NCI-H128 (cell line): ENCODE measurements around the gene GLYAT.
A peak's percentile ranks its signal among the peaks of the same experiment; 100 is the strongest.
"Not testable (repeated sequence)": the region's sequence is repeated elsewhere in the genome, so short reads cannot be mapped to it uniquely, and the experiment has no call there.

Experiments
- DNase-seq: peaks from one replicate; lab custom pipeline; 2025; ENCODE audit not compliant: unreplicated experiment; lab: John Stamatoyannopoulos, UW

The GLYAT gene

DNA sequence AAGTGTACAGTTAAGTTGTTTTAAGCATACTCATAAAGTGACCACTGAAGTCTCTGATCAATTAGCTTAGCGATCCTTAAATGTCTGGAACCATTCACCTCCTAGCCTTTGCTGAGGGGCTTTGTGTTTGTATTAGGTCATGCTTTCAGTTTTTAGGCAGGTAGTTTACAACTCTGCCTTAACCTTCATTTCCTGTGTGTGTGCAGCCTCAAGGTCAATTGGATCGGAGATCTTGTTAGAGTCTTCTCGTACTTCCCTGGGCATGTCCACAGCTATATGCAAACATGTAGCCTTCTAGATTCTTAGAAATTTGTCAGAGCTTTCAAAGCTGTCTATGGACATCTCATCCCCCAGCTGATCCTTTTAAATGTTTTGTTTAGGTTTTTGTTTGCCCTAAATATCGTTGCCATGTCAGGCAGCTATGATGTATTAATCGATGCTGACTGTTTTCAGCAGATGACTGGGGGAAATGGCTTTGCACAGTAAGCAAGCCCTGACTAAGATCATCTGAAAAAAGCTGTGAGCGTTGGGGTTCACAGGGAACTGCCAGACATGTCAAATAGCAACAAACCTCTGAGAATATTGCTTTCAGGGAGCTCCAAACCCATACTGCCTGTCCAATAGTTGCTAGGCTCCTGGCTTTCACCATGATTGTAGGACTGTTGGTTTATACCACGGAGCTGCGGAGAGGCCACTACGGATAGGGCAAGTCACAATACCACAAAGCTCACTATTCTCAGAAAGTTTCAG lies 45.6 kb downstream of the GLYAT start:
- no peak for DNase-seq

DNA sequence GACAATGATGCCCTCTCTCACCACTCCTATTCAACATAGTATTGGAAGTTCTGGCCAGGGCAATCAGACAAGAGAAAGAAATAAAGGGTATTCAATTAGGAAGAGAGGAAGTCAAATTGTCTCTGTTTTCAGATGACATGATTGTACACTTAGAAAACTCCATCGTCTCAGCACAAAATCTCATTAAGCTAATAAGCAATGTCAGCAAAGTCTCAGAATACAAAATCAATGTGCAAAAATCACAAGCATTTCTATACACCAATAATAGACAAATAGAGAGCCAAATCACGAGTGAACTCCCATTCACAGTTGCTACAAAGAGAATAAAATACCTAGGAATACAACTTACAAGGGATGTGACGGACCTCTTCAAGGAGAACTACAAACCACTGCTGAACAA lies 49.1 kb downstream of the GLYAT start:
- not testable (repeated sequence) for DNase-seq

GRCh38 chr11:58677536-58677935 lies 54.2 kb downstream of the GLYAT start:
- DNase-seq: not testable (repeated sequence)

DNA sequence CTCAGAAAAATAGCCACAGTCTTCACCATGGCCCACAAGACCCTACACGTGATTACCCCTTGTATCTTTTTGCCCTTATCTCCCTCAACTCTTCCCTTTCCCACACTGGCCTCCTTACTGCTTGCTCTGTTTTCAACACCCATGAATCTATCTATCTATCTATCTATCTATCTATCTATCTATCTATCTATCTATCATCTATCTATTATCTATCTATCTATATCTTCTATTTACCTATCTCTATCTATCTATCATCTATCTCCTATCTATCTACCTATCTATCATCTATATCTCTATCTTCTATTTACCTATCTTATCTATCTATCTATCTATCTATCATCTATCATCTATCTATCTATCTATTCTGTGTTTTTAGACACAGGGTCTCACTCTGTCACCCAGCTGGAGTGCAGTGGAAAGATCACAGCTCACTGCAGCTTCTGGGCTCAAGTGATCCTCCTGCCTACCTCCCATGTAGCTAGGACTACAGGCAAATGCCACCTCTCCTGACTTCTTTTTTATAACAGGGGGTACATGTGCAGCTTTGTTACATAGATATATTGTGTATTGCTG lies 55.1 kb downstream of the GLYAT start:
- no peak for DNase-seq

- peak; percentile 9 for DNase-seq
Measured at GRCh38 chr11:58675334-58676155, 56.2 kb downstream of the GLYAT start.

DNA sequence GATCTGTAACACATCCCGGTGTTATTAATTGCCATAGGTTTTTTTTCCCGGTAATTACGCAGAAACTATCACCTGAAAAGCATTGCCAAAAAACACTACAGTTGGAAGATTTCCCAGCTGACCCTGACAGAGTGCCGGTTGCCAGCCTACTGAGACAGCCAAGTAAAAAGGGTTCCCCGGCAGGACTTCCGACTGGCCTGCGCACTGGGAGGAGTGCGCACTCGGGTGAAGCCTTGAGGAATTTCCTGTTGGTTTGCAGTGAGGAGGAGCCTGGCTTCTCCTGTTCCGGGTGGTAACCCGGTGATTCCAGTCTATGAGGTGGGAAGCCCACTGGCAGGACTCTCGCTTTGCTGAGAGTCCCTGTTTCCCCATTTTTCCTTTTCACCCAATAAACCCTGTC lies 57.1 kb downstream of the GLYAT start:
- DNase-seq: no peak

DNA sequence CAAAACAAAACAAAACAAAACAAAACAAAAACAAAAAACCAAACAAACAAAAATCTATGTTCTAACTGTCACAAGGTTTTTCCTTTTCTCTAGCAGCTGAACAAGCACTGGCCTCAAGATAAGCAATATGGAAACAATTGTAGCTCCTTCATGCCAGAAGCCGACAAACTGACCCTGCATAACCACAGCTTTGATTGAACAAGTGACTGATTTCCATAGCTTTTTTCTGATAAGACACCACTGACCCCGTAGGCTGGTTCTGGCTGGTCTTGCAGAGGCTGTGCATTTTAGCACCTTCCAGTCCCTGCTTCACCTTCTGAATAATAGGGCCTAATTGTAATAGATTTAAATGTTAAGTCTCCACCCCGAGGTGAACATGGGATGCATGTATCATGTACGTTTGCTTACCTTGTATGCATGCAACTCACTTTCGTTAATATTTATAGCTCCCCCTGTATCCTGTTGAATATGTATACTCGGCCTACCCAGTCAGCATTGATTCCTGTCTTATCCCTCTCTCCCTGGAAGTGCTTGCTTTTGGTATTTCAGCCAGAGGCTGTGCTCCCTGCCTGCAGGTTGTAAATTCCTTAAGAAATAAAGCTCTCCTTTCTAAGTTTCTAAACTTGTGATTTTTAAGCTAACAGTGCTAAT lies 59.6 kb downstream of the GLYAT start:
- no peak for DNase-seq

DNA sequence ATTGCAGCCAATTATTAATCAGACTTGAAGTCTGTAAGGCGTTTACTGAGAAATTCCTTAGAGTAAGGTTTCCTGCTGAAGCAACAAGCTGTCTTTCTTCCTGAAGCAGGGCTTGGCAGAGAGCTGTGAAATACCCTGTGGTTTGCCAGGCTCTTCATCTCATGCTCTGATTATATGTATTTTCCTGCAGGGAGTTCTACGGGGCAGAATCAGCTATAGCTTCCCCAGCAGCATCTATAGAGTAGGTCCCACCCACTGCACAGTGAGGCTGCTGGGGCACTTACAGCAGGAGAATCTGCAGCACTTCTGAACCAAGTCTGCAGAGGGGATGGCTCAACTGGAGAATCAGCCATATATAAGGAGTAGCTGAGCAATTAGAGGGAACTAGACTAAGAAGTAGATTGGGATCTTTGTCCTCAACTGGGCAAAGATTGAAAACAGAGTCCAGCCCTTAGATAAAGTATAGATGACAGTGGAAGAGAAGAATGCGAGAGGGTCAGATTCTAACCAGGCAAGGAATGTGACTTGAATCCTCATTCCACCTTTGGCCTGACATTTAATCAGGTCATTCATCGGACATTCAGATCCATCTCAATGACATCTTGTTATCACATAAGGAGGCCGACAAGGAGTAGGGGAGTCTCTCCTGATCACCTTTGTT lies 71.7 kb downstream of the GLYAT start:
- DNase-seq: no peak

GRCh38 chr11:58659404-58659803 lies 72.3 kb downstream of the GLYAT start:
- no peak for DNase-seq
